NCI-H510A treated with DMSO at 0.1 percent for 48 hours (cell line): ENCODE results near the gene TRAPPC2L.

Source experiments
- DNase-seq: peaks from one replicate; lab custom pipeline; 2025; lab: John Stamatoyannopoulos, UW

TRAPPC2L gene, protein sequence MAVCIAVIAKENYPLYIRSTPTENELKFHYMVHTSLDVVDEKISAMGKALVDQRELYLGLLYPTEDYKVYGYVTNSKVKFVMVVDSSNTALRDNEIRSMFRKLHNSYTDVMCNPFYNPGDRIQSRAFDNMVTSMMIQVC

GRCh38 chr16:88856828-88857727, at the start of gene TRAPPC2L, which contains the start of gene GALNS:
Gene TRAPPC2L, plus strand, starts transcription at chr16:88857127. Its CDS starts 24 bp downstream, at chr16:88857151.
Gene GALNS, minus strand, starts transcription at chr16:88856947. Its CDS starts 70 bp downstream, at chr16:88856877.
- DNase-seq, result peak; percentile 83

DNA sequence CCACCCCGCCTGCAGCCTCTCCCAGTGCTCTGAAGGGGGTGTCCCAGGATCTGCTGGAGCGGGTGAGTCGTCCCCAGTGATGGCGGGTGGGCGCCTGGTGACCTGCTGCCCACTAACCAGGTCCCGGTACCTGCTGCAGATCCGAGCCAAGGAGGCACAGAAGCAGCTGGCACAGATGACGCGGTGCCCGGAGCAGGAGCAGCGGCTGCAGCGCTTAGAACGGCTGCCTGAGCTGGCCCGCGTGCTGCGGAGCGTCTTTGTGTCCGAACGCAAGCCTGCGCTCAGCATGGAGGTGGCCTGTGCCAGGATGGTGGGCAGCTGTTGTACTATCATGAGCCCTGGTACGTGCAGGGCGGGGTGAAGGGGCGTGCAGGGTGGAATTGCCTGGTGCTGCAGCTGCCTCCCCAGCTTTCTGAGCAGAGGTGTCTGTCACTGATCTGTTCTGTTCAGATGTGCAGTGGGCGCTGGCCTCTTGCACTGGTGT, 49.7 kb upstream of the TRAPPC2L start:
- DNase-seq, result no peak

DNA sequence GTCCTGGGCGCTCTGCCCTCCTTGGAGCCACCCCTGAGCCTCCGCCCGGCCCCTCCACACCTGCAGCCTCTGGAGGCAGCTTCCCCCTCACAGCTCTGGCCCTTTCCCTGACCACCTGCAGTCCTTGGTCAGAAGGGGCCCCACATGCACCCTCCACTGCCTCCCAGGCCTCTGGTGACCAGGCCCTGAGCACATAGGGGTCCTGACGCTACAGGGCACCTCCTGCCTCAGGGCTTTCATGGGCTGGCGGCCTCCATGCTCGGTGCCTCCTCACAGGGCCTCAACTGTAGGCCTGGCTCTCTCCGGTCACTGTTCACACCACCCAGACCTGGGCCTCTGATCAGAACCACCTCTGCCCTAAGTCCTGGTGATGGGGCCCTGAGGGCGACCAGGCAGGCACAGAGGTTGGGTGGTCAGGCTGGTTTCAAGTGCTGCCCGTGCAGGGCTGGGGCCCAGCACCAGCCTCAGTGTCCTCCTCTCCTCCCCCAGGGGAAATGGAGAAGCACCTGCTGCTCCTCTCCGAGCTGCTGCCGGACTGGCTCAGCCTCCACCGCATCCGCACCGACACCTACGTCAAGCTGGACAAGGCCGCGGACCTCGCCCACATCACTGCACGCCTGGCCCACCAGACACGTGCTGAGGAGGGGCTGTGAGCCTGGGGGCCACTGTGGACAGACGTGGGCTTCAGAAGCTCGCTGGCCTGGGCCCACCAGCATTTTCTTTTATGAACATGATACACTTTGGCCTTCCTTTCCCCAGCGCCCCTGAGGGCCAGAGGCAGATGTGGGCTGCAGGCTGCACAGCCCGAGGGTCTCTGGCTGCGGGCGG, 49.1 kb upstream of the TRAPPC2L start:
- no peak for DNase-seq

DNA sequence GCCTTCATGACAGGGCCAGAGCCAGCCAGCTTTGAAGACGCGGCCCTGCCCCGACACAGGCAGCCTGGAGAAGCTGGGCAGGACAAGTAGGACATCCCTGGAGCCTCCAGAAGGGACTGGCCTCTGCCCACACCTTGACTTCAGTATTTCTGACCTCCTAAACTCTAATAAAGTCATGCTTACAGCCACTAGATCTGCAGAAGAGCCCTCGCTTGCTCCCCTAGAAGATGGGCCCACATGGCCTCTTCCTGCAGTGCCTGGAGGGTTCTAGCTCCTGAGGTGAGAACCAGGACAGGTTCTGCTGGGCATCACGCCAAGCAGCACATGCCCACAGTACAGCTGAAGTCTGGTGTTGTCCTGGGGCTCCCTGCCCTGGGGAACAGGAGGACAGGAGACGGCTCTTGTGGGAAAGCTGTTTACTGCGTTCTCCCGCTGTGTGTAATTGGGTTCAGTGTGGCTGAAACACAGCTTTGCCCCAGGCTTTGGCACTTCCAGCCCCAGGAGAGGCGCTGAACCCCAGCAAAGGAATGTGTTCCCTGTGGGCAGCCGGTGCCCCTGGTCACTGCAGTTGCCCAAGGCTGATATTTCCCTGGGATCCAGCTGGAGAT, 47.8 kb upstream of the TRAPPC2L start:
- no peak for DNase-seq

GRCh38 chr16:88809676-88810165, 47.2 kb upstream of the TRAPPC2L start:
- no peak for DNase-seq

- DNase-seq, result no peak
These were observed 46.6 kb upstream of the TRAPPC2L start for GRCh38 chr16:88810166-88810911.

GRCh38 chr16:88810912-88811768, 45.8 kb upstream of the TRAPPC2L start:
- peak; percentile 10 for DNase-seq

GRCh38 chr16:88811769-88812512, 45.0 kb upstream of the TRAPPC2L start, which contains the start of gene APRT:
Gene APRT, minus strand, starts transcription at chr16:88811928. Its CDS starts 29 bp downstream, at chr16:88811899.
- DNase-seq, result peak; percentile 74

DNA sequence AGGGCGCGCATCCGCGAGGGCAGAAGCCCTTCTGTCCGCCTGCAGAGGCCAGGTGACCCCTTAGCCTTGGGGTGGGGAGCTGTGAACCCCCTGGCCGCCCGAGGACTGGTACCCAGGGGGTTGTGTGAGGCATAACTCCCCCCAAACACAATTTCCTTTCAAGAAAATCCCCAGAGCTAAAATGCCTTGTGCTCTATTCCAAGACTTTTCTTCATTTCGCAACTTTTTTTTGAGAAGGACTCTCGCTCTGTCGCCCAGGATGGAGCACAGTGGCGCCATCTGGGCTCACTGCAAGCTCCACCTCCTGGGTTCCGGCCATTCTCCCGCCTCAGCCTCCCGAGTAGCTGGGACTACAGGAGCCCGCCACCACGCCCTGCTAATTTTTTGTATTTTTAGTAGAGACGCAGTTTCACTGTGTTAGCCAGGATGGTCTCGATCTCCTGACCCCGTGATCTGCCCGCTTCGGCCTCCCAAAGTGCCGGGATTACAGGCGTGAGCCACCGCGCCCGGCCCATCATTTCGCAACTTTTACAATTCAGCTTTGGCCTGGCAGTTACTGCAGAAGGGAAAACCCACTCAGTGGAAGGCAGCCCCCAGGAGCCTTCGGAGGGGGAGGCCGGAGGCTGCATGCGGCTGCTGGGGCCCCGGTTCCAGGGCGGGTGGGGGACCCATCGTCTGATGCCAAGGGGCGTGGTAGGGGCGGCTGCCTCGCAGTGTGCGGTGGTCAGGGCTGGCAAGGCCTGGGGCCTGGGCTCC, 44.2 kb upstream of the TRAPPC2L start:
- no peak for DNase-seq

DNA sequence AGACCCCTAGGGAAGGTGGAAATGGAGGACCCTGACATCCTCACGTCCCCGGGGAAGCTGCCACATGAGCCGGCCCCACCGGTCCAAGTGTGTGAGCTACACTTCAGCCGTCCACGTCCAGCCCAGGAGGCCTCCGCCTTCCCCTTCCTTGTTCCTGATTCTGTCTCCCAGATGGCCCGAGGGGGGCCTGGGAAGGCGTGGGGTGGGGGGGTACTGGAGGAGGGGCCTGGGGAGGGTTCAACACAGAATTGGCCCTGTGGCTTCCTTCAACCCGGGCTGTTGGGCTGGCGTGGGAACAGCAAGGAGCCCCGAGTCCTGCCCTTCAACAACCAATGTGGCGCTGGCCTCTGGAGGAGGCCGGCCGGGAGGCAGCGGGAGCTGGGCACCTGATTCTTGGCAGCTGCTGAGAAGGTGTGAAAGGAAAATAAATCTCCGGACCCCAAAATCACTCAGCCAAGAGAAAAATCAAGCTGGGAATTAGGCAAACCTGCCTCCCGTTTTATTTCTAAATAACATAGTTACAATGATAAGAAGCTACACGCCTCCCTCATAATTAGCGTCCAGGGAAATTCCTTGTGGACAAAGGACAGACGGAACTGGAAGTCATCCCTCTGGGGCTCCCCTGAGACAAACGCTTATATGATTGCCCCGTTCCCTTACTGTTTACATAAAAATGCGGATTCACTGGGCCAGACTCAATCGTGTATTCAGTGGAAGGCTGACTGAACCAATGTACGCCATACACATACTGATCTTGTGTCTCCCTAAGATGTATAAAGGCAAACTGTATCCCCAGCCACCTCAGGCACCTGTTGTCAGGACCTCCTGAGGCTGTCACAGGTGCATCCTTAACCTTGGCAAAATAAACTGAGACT, 43.4 kb upstream of the TRAPPC2L start:
- DNase-seq, result no peak

GRCh38 chr16:88814144-88814502, 42.8 kb upstream of the TRAPPC2L start:
- DNase-seq, result no peak

DNA sequence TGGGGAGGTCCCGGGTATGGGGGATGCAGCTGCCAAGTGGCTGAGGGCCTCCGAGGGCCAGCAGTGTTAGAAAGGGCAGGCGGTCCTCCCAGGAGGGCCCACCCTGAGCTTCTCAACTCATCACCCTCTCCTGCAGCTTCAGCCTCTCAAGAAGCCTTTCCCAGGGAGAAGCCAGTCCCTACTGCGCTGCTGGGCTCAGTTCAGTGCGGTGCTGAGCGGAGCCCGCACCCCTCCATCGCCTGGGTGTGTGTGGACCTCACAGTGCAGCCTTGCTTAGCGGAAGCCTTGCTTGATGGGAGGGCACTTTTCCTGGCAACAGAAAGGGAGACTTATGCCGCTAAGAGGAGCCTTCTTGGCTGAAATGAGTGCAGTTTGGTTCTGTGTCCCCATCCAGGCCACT, 41.7 kb upstream of the TRAPPC2L start:
- no peak for DNase-seq

- DNase-seq, result peak; percentile 7
These were observed 40.9 kb upstream of the TRAPPC2L start for GRCh38 chr16:88815901-88816589.

GRCh38 chr16:88816736-88817535, 40.0 kb upstream of the TRAPPC2L start:
- DNase-seq, result no peak

DNA sequence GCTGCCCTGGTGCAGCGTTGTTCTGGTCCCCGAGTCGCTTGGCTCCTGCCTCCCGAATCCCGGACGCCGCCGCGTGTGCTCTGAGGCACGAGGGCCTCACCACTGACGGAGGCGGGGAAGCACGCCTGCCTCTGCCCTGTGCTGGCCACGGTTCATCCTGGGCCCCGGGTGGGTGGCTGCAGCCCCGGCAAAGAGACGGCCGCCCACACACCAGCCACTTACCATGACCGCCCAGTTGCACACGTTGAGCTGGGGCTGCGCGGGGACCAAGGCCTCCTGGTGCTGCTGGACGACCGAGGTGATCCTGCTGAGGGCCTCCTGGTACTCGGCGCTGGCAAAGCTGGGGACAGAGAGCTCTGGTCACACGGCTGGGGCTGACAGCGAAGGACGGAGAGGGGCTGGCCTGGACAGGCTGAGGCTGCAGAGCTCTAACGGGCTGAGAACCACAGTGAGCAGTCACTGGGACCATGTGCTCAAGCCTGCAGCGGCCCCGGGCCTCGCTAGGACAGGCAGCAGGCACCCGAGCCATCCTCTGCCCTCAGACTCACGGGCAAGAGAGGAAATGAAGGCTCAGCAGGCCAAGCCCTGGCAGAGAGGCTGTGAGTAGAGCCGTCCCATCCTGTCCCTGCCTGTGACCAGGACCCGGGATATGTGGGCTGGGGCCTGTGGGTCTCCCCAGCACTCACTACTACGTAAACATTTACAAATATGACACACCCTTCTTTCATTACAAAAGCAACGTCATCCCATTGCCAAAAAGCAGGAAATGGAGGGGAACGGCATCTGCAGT, 38.9 kb upstream of the TRAPPC2L start:
- no peak for DNase-seq
